ENCODE data around the gene ALG3.

DNA sequence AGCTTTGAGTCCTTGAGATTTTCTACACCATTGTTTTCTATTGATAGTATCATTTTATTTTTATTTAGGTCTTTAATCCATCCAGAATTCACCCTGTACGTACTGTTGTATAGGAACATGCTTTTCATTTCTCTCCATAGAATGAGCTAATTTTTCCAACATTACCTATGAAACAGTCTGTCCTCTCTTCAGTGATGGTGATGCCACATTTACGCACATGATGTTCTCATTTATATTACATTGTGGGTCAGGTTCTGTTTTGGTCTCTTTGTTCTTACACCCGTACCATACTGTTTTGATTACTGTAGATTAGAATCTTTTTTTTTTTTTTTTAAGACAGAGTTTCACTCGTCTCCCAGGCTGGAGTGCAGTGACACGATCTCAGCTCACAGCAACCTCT is 37.0 kb downstream of the ALG3 start:
- TF ChIP-seq POLR2A (IDR thresholded peaks at IDR 0.05), result no peak
- TF ChIP-seq, protein P1, sequence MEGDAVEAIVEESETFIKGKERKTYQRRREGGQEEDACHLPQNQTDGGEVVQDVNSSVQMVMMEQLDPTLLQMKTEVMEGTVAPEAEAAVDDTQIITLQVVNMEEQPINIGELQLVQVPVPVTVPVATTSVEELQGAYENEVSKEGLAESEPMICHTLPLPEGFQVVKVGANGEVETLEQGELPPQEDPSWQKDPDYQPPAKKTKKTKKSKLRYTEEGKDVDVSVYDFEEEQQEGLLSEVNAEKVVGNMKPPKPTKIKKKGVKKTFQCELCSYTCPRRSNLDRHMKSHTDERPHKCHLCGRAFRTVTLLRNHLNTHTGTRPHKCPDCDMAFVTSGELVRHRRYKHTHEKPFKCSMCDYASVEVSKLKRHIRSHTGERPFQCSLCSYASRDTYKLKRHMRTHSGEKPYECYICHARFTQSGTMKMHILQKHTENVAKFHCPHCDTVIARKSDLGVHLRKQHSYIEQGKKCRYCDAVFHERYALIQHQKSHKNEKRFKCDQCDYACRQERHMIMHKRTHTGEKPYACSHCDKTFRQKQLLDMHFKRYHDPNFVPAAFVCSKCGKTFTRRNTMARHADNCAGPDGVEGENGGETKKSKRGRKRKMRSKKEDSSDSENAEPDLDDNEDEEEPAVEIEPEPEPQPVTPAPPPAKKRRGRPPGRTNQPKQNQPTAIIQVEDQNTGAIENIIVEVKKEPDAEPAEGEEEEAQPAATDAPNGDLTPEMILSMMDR (IDR thresholded peaks at IDR 0.05), result no peak

Measured in thyroid gland (tissue), 4 donors.